OCI-LY1 (cell line): Measurements from ENCODE around the gene UBAP1L.

Experiments
- H2AFZ ChIP-seq: fragments of 200-600 bp; sonication (generic), shearing (Covaris generic); 2 replicates; pipeline ENCODE4 v1.6.0; 2014; ENCODE audit warnings: antibody characterized with exemption, mild to moderate bottlenecking, low read length
- H3F3A ChIP-seq: fragments of 200-600 bp; sonication (generic), shearing (Covaris generic); 2 replicates; pipeline ENCODE4 v1.6.0; 2014; ENCODE audit warnings: mild to moderate bottlenecking, antibody characterized with exemption, low read length, moderate library complexity; ENCODE audit not compliant: insufficient read depth
- H3K27ac ChIP-seq: fragments of 200-600 bp; sonication (generic); 2 replicates; pipeline ENCODE4 v1.5.1; 2014; ENCODE audit warnings: low read length, mixed run types, mild to moderate bottlenecking, low read depth; ENCODE audit not compliant: poor library complexity, severe bottlenecking
- H3K27me3 ChIP-seq: fragments of 200-600 bp; sonication (generic); 2 replicates; pipeline ENCODE4 v1.6.0; 2014; ENCODE audit warnings: antibody characterized with exemption, mild to moderate bottlenecking, low read length, moderate library complexity; ENCODE audit not compliant: insufficient read depth
- H3K36me3 ChIP-seq: fragments of 200-600 bp; sonication (generic); 2 replicates; pipeline ENCODE4 v1.6.1; 2014; ENCODE audit warnings: mild to moderate bottlenecking, antibody characterized with exemption, low read length, moderate library complexity, mixed read lengths; ENCODE audit not compliant: insufficient read depth
- H3K4me1 ChIP-seq: fragments of 200-600 bp; sonication (generic); 2 replicates; pipeline ENCODE4 v1.5.1; 2014; ENCODE audit warnings: mild to moderate bottlenecking, low read length, moderate library complexity; ENCODE audit not compliant: insufficient read depth, severe bottlenecking
- H3K4me2 ChIP-seq: fragments of 200-600 bp; sonication (generic), shearing (Covaris generic); 2 replicates; pipeline ENCODE4 v1.6.1; 2014; ENCODE audit warnings: low read length
- H3K4me3 ChIP-seq: fragments of 200-600 bp; sonication (generic); 2 replicates; pipeline ENCODE4 v1.5.1; 2014; ENCODE audit warnings: low read length, low read depth, mild to moderate bottlenecking, mixed read lengths; ENCODE audit not compliant: poor library complexity, severe bottlenecking
- H3K79me2 ChIP-seq: fragments of 200-600 bp; shearing (Covaris generic); 2 replicates; pipeline ENCODE4 v1.6.1; 2016; ENCODE audit warnings: mixed run types, low read length, mixed read lengths; ENCODE audit not compliant: insufficient read depth
- H3K9ac ChIP-seq: fragments of 200-600 bp; sonication (generic), shearing (Covaris generic); 2 replicates; pipeline ENCODE4 v1.6.1; 2014; ENCODE audit warnings: mild to moderate bottlenecking, low read length, mixed read lengths
- H3K9me2 ChIP-seq: fragments of 200-600 bp; sonication (generic), shearing (Covaris generic); 2 replicates; pipeline ENCODE4 v1.6.1; 2014; ENCODE audit warnings: low read depth, mild to moderate bottlenecking, low read length, mixed read lengths
- H3K9me3 ChIP-seq: fragments of 200-600 bp; shearing (Covaris generic); 2 replicates; pipeline ENCODE4 v1.6.1; 2014; ENCODE audit warnings: low read length, mixed read lengths
- H4K20me1 ChIP-seq: fragments of 200-600 bp; sonication (generic), shearing (Covaris generic); 2 replicates; pipeline ENCODE4 v1.6.0; 2016; ENCODE audit warnings: mild to moderate bottlenecking, low read length; ENCODE audit not compliant: insufficient read depth
- EZH2 ChIP-seq: fragments of 200-600 bp; sonication (generic), shearing (Covaris generic); IDR thresholded peaks from 2 replicates; pipeline ENCODE4 v1.8.0; 2017; ENCODE audit warnings: borderline replicate concordance, mixed run types, mild to moderate bottlenecking, antibody characterized with exemption, low read length, moderate library complexity, mixed read lengths
- TF ChIP-seq, protein P1 (sequence below): fragments of 200-600 bp; sonication (generic), shearing (Covaris generic); IDR thresholded peaks from 2 replicates; pipeline ENCODE4 v1.5.1; 2017; ENCODE audit warnings: mild to moderate bottlenecking, antibody characterized with exemption, low read length, moderate library complexity, mixed read lengths

UBAP1L gene

DNA sequence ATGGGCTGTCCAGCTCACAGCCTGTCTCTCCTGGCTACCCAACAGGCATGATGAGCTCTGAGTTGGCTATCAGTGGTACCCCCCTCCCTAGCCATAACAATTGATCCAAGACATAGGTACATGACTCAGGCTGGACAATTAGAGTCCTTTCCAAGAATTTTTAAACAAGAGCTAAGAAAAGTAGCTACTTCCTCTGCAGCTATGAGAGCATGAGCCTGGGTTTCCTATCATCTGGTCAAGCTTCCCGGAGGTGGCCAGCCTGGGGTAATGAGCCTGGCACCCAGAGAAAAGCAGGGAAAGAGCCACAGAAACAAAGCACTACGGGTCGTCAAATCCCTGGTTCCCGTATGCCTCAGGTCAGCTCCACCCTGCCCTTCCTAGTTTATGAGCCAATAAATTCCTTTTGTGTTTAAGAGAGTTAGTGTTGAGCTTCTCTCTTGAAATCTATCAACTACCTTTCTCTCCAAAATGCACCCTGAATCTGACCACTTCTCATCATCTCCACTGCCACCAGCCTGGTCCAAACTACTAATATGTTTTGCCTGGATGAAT is 72.1 kb downstream of the UBAP1L start:
- Histone ChIP-seq H3K79me2 (no peaks in the 10 kb centered on the region), H3K27ac (no peak overlapping the region), H3K9ac (no peak overlapping the region), H3K4me1 (no peaks in the 10 kb centered on the region), H3K4me3 (no peak overlapping the region), H3K9me3 (no peaks in the 10 kb centered on the region), H3K36me3 (no peaks in the 10 kb centered on the region), H3K4me2 (no peak overlapping the region), H3K9me2 (no peaks in the 10 kb centered on the region), H2AFZ (no peak overlapping the region), H3K27me3 (no peaks in the 10 kb centered on the region; the same call in 1 of the 2 replicates), H4K20me1 (no peaks in the 10 kb centered on the region), H3F3A (no peaks in the 10 kb centered on the region)
- TF ChIP-seq, protein P1, sequence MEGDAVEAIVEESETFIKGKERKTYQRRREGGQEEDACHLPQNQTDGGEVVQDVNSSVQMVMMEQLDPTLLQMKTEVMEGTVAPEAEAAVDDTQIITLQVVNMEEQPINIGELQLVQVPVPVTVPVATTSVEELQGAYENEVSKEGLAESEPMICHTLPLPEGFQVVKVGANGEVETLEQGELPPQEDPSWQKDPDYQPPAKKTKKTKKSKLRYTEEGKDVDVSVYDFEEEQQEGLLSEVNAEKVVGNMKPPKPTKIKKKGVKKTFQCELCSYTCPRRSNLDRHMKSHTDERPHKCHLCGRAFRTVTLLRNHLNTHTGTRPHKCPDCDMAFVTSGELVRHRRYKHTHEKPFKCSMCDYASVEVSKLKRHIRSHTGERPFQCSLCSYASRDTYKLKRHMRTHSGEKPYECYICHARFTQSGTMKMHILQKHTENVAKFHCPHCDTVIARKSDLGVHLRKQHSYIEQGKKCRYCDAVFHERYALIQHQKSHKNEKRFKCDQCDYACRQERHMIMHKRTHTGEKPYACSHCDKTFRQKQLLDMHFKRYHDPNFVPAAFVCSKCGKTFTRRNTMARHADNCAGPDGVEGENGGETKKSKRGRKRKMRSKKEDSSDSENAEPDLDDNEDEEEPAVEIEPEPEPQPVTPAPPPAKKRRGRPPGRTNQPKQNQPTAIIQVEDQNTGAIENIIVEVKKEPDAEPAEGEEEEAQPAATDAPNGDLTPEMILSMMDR, result no peak
- TF ChIP-seq EZH2, result no peak
